Fibroblast of pulmonary artery (primary cell): Measurements from ENCODE around the gene MFRP.

ENCODE experiments used
- DNase-seq: peaks from one replicate; pipeline ENCODE4 v3.0.0-alpha.2; 2010; ENCODE audit warnings: low read depth
- H3K4me3 ChIP-seq: replicated peaks from 2 replicates; pipeline ENCODE4 v1.5.1; 2011; ENCODE audit warnings: low read depth, mild to moderate bottlenecking, control low read depth, low read length, moderate library complexity
- TF ChIP-seq, protein P1 (sequence below): IDR thresholded peaks from 2 replicates; pipeline ENCODE4 v1.5.1; 2011; ENCODE audit warnings: mild to moderate bottlenecking, control low read depth, low read length, inconsistent platforms; ENCODE audit errors: missing control alignments

The MFRP gene

DNA sequence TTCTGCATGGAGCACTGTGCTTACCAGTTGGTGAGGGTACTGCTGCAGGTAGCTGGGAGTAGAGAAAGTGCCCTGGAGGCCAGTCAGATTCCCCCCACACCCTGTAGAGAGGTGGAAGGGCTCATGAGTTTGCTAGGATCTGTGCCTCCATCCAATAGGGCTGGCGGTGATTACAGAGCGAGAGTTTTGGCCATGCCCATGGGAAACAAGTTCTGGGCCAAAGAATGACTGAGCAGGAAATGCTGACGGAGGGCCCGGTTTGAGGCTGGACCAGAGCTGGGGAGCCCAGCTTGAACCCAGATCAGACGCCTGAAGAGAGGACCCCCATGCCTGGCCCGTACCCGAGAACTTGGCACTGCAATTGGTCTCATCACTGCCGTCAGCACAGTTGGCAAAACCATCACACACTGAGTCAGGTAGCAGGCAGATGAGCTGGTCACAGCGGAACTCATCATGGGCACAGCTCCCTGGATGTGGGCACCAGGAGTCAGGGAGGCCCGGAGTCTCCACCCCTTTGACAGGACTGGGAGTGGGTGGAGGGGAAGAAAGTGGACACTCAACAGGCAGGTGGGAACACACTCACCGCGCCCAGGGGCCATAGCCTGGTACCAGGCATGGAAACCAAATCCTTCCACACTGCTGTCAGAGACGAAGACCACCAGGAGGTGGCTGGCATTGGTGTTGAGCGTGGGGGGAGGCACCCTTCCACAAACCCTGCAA is 2.1 kb downstream of the MFRP start:
- no peak for DNase-seq
- TF ChIP-seq, protein P1, sequence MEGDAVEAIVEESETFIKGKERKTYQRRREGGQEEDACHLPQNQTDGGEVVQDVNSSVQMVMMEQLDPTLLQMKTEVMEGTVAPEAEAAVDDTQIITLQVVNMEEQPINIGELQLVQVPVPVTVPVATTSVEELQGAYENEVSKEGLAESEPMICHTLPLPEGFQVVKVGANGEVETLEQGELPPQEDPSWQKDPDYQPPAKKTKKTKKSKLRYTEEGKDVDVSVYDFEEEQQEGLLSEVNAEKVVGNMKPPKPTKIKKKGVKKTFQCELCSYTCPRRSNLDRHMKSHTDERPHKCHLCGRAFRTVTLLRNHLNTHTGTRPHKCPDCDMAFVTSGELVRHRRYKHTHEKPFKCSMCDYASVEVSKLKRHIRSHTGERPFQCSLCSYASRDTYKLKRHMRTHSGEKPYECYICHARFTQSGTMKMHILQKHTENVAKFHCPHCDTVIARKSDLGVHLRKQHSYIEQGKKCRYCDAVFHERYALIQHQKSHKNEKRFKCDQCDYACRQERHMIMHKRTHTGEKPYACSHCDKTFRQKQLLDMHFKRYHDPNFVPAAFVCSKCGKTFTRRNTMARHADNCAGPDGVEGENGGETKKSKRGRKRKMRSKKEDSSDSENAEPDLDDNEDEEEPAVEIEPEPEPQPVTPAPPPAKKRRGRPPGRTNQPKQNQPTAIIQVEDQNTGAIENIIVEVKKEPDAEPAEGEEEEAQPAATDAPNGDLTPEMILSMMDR = no peak
- no peak overlapping the region for H3K4me3 ChIP-seq

DNA sequence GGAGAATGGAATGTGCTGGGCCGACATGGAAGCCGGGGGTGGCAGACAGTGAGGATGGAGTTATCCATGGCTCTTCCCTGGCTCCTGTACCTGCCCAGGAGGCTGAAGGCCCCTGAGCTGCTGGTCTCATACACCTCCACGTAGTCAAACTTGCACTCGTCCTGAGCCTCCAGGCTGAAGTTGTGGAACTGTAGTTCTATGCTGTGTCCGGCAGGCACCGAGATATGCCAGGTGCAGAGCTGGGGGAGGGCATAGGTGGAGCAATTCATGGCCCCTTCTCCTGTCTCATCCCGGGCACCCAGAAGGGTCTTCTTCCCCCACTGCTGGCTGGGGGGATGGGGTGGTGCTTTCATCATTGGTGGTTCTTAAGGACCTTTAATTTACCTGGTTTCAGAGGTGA is 2.8 kb downstream of the MFRP start:
- no peak overlapping the region for H3K4me3 ChIP-seq
- no peak for DNase-seq
- TF ChIP-seq, protein P1 = no peak

DNA sequence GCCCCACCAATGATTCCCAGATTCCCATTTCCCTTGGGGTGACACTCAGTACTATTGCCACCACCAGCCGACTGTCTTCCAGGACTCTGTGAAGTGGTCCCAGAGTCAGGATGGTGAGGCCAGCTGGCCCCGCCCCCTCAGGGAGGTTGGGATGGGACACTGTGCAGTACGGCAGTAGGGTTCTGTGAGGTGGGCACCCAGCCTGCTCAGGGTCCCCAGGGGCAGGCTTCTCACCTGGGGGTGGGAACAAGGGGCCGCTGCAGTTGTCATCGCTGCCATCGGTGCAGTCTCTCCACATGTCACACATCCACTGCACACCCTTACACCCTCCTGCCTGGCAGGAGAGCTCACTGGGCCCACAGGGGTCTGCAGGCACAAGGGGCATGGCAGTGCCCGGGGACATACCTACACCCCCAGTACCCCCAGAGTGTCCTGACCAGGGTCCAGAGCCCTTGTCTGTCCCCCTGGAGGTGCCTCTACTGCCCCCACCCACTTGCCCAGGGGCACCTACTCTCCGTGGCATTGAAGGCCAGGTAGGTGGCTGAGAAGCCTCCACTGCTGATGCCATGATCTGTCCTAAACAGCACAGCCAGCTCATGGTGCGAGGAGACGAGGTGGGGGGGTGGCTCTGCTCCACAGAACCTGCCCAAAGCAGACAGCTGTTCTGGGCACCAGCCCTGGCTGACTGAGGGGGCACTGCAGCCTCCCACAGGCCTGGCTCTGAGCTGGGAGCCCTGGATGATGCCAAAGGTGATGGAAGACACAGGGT is 4.0 kb downstream of the MFRP start:
- no peak for DNase-seq
- TF ChIP-seq, protein P1 = no peak
- H3K4me3 ChIP-seq = no peak overlapping the region

DNA sequence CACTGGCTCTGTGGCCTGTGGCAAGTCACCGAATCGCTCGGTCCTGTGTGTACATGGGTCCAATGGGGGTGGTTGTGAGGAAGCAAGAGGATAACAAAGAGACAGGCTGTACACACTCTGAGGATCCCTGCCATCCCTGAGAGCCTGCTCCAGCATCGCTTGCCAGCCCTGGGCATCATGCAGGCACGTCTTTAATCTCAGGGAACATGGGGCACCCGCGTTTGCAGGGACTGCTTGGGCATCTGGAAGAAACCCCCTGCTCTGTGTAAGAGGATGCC is 4.5 kb downstream of the MFRP start:
- TF ChIP-seq, protein P1 = no peak
- no peak overlapping the region for H3K4me3 ChIP-seq
- no peak for DNase-seq

DNA sequence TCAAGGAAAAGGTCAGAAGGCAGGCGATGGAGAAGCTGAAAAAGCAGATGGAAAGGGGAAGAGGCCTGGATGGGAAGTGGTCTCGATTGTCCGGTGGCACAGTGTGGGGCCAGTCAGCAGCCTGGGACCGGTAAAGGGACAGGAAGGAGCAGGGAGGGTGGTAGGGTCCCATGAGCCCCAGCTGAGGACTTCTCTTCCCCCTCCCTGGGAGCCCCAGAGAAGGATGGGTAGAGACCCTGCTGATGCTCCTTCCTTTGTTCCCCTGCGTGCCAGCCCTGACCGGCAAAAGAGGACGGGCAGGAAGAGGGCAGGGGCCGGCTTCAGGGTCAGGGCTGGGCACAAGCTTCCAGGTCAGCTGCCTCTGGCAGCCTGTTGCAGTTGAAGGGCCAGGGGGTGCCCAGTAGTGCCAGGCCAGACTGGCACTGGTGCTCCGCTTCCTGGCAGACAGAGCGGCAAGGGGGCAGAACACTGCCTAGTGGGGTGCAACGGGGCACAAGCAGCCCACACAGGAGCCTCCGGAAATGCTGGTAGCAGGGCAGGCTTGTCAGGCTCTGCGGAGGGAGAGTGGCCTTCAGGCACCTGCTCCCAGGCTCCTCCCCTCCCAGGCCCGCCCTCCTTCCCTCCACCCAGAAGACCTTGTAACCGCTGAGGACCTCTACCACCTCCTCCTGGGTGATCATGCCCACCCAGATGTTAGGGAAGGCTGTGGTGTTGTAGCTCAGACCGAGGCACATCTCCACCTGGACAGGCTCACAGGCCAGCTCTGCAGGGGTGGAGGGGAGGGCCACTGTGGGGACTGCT is 5.1 kb downstream of the MFRP start:
- H3K4me3 ChIP-seq = peak overlapping the region; percentile 67
- TF ChIP-seq, protein P1 = no peak
- no peak for DNase-seq

DNA sequence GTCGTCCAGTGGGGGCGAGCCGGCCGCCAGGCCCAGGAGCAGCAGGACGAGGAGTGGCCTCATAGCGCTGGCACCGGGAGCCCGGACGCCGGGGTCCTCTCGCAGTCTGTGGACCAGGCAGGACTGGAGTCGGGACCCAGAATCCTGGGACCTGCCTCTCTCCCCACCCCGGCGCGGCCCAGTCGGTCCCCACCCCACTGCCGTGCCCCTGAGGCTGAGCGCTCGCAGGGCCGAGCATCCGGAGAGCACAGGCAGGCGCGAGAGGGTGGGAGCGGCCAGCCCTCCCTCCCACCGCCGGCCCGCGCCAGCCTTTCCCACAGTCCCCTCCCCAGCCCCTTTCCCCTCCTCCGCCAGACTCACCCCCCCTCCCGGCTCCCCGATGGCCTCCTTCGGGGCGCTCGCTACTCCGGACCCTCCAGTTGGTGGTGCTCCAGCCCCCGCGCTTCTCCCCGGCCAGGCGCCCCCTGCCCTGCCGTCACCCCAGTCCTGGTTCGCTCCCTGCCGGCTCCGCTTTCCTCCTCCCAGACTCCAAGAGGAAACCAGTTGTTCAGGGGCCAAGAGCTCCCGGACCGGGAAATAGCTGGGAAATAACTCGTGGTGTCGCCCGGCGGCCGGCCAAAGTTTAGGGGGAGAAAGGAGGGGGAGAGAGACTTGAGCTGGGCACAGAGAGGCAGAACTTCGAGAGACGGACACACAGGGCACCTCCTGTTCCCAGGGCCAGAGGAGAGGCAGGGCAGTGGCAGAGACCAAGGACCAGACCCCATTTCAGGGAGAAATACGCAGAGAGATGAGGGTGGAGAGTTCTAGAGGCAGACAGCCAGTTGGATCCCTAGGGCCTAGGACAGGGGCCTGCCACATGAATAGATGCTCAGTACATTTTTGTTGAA is 5.9 kb downstream of the MFRP start, which contains the start of gene C1QTNF5:
TSS of gene C1QTNF5 (minus strand) at position 549 of the 887 bp plus-strand sequence. CDS start at position 63, 486 bp downstream.
- DNase-seq = peak; percentile 89
- peak within 1 kb of the TSS; percentile 67 for H3K4me3 ChIP-seq
- TF ChIP-seq, protein P1 = no peak
